ENCODE measurements around the gene APOA5.
"Not testable (repeated sequence)": the region's sequence is repeated elsewhere in the genome, so short reads cannot be mapped to it uniquely, and the experiment has no call there.

APOA5 gene, protein sequence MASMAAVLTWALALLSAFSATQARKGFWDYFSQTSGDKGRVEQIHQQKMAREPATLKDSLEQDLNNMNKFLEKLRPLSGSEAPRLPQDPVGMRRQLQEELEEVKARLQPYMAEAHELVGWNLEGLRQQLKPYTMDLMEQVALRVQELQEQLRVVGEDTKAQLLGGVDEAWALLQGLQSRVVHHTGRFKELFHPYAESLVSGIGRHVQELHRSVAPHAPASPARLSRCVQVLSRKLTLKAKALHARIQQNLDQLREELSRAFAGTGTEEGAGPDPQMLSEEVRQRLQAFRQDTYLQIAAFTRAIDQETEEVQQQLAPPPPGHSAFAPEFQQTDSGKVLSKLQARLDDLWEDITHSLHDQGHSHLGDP

DNA sequence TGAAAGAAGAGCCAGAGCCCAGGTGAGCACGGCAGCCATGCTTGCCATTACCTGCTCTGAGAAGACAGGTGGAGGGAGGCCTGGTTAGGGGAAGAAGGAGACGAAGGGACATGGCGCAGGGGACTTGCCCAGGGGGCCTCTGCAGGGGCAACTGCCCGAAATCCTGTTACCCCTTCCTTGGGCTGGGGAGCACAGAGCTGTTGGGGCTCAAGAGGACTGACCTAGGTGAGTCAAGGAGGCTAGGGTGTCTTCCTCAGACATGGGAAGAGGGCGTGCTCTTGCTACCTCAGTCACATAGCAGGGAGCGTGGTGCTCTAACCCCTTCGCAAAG, at the start of gene APOA5:
Gene APOA5 (minus strand): TSS at position 67 of the 331 bp plus-strand sequence. CDS start 19 bp downstream, at position 48.
- no peak for DNase-seq

DNA sequence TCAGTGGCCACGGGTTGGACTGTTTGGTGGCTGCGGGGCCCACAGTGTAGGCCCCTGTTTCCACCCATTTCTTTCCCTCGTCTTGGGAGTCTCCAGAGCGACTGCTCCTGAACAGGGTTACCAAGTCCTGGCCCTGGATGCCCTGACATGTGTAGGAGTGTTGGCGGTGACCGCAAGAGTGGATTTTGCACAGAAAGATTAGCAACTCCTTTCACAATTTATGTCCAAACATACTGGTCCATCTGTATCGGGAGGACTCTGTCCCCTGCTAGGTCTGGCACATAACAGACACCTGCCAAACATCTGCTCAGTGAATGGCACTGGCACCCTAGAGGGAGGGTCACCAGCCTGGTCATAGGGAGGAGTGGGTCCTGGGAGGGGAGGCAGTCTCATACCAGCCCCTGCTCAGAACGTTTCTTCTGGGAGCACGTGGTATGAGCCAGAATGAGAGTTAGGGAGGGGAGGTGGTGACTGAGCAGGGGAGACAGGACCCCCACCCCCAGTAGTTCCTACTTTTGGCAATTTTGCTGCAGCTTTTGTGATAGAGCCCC, 49.1 kb upstream of the APOA5 start:
- no peak for DNase-seq

DNA sequence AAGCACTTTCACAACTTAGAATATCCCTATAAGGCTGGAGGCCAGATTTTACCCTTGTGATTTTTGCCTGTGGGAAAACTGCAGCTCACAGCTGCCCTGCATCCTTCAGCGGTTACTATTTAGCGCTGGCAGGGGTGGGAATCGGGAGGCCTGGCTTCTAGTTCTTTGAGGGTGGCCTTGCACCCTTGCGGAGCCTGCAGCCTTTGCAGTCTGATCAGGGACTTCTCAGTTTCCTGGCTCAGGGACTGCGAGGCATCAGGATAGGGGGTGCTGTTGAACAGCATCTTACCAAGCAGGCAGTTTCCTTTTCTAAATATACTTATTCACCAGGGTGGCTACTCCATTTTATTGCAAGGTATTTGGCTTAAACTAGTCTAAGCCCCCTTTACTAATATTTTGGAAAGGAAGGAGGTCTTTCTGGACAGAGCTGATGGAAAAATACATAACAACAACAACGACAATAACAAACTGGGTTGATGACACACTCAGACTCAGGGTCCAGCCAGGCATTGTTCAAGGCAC, 48.6 kb upstream of the APOA5 start:
- DNase-seq, result no peak

DNA sequence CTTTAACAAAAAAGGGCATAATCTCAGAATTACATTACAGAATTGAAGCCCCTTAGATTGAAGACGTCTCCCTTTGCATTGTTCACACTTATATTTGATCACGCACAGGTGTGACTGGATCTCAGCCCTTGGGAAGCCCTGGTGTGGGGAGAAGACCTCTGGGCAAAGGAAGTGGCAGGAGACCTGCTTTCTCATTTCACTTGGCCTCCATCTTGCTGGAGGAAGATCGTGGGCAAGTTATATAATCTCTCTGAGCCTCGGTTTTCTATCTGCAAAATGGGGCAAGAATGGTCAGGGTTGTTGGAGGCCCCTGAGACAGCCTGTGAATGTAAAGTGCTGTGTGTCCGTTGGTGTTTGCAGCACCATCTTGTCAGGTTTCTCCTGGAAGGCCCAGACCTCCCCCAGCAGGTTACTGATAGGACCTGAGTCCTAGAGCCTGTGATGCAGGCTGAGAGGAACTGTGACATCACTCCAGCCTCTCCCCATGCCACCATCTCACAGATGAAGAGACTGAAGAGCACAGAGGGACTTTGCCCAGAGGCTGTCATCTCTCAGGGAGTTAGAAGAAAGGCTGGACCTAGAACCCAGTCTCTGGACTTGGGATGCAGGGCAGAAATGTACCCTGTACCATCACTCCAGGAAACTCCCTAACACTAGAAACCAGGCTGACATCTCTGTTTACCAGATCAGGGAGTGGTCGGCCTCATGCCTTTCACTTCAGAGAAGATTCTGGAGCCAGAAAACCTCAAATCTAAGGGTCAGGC, 46.8 kb upstream of the APOA5 start:
- DNase-seq, result no peak

DNA sequence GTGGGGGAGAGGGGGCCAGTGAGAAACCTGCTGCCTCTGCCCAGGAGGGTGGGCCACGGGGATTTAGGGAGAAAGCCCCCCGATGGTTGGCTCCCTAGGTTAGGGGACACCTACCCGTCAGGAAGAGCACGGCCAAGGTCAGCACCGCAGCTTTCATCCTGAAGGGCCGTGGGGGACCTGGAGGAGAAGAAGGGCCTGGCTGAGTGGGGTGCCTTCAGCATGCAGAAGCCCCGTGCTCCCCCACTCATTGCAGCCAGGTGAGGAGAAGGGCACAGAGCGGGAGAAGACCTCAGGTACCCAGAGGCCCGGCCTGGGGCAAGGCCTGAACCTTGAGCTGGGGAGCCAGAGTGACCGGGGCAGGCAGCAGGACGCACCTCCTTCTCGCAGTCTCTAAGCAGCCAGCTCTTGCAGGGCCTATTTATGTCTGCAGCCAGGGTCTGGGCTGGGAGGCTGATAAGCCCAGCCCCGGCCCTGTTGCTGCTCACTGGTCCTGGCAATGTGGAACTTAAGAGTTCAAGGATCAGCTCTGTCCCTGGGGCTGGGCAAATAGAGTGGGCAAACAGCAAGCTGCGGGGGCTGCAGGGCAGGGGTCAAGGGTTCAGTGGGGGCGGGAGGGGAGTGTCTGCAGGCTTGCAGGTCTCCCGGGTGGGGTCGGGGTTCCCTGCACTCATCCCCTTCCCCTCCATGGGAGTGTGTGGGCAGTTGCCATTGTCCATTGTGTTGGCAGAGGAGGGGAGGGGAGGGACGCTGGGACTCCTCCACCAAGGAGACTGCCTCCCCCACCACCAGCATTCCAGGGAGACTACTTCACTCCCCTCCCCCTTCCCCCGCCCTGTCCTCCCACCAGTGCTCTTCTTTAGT, 45.8 kb upstream of the APOA5 start, which contains the start of gene APOA1:
Gene APOA1 (minus strand): TSS at position 392 of the 861 bp plus-strand sequence. CDS start 235 bp downstream, at position 157.
- DNase-seq, result no peak

DNA sequence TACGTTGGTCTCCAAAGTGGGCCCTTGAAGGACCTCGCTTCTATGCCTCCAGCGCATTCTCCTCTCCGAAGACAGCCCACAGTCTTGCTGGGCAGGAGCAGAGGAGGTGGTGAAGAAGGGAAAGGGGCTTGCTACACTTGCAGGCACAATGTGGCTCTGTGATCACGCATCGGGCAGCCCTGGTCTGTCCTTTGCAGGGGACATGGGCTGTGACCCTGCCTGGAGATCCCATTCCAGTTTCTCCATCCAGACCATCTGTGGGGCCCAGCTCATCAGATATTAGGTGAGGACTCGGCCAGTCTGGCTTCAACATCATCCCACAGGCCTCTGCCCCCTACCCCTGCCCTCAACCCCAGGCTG, 44.9 kb upstream of the APOA5 start:
- DNase-seq, result no peak

DNA sequence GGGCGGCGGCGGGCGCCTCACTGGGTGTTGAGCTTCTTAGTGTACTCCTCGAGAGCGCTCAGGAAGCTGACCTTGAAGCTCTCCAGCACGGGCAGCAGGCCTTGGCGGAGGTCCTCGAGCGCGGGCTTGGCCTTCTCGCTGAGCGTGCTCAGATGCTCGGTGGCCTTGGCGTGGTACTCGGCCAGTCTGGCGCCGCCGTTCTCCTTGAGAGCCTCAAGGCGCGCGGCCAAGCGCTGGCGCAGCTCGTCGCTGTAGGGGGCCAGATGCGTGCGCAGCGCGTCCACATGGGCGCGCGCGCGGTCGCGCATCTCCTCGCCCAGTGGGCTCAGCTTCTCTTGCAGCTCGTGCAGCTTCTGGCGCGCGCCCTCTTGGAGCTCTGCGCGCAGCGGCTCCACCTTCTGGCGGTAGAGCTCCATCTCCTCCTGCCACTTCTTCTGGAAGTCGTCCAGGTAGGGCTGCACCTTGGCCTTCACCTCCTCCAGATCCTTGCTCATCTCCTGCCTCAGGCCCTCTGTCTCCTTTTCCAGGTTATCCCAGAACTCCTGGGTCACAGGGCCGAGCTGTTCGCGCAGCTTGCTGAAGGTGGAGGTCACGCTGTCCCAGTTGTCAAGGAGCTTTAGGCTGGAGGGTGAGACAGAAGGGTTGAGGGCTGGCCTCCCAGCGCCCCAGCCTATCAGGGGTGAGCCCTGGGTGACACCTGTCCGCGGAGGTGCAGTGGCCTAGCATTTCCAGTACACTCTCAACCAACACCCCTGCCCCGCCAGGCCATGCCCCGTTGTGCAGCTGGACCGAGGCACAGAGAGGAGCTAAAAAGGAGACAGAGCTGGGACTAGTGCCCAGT, 44.3 kb upstream of the APOA5 start:
- peak; percentile 85 for DNase-seq

DNA sequence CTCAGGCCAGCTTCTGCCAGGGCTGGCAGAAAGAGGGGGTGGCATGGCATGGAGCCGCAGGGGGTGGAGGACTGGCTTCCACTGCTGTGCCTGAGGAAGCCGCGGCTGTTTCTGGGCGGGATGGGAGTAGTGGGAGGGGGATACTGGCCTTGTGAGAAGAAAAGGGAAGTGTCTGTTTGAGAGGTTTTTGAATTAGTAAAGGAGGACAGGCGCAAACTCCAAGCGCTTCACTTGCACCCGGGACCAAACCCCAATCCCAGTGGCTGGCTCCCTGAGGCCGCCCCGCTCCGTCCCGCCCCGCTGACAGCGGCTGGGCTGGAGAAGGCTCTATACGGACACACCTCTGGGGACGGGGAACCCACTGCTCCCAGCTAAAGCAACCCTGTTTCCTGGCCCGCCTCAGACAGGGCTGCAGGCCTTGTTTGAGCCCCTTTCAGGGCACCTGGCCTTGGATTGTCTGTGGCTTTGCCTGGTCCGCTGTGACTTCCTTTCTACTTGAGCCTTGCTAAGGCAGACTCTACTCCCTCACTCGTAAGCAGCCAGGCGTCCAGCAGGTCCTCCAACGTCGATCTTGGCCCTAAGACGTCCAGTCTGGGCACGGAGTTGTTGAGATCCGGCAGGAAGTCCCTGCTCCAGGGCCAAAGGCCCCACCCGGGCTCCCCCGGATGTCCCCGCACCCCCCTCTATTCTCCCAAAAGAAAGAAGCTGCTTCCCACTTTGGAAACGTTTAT, 43.5 kb upstream of the APOA5 start:
- no peak for DNase-seq

DNA sequence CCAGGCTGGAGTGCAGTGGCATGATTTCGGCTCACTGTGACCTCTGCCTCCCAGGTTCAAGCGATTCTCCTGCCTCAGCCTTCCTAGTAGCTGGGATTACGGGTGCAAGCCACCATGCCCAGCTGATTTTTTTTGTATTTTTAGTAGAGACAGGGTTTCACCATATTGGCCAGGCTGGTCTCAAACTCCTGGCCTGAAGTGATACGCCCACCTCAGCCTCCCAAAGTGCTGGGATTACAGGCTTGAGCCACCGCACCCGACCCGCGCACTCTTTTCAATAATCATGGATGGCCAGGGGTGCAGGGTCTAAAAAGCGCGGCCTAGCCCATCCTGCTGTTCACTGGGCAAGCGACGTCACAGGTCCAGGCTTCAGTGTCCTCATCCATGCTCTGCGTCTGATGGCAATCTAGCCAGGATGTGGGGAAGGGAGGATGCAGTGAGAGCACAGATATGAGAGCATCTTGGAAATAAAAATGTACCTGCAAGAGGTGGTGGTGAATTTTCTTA, 42.9 kb upstream of the APOA5 start:
- DNase-seq, result not testable (repeated sequence)

DNA sequence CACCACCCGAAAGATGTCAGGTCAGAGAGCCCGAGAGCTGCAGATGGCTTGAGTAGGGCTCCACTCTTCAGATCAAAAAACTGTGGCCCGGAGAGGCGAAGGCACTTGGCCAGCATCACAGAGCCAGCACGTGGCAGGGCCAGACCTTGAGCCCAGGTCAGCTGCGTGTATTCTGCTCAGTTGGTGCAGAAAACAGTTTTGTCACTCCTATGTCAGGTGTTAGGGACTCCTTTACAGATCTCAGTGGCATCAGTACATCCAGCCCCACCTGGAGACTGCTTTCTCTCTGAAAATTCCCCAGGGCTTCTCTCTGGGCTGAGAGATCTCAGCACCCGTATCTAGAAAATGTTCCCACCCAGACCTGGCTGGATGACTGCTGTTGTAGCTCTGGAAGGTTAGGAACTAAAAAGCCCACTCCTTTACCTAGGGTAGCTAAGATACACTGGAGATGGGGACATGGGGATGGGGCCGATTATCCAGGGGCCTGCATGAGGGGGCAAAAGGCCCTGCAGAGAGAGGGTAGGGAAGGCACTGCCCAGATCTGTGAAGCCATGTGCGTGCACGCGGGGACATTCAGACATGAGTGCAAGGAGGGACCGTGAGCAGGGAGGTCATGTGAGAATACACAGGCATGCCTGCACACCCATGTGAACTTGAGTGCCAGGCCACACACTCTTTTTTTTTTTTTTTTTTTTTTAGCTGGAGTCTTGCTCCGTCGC, 42.3 kb upstream of the APOA5 start:
- no peak for DNase-seq

DNA sequence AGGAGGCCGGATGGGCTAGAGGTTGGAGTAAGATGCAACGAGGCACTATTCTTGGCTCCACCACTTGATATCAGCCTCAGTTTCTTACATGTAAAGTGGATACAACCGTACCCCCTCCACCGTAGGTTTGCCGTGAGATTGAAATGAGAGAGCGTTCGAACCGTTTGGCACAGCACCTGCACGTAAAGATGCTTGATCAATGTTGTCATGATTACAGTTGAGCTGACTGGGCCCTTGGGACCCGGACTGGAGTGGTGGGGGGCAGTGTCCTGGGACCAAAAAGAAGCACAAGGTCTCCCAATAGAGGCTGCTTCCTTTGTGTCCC, 41.8 kb upstream of the APOA5 start:
- no peak for DNase-seq

DNA sequence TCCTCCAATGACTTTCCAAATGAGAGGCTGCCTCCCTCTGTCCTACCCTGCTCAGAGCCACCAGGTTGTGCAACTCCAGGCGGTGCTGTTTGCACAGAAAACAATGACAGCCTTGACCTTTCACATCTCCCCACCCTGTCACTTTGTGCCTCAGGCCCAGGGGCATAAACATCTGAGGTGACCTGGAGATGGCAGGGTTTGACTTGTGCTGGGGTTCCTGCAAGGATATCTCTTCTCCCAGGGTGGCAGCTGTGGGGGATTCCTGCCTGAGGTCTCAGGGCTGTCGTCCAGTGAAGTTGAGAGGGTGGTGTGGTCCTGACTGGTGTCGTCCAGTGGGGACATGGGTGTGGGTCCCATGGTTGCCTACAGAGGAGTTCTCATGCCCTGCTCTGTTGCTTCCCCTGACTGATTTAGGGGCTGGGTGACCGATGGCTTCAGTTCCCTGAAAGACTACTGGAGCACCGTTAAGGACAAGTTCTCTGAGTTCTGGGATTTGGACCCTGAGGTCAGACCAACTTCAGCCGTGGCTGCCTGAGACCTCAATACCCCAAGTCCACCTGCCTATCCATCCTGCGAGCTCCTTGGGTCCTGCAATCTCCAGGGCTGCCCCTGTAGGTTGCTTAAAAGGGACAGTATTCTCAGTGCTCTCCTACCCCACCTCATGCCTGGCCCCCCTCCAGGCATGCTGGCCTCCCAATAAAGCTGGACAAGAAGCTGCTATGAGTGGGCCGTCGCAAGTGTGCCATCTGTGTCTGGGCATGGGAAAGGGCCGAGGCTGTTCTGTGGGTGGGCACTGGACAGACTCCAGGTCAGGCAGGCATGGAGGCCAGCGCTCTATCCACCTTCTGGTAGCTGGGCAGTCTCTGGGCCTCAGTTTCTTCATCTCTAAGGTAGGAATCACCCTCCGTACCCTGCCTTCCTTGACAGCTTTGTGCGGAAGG, 40.9 kb upstream of the APOA5 start:
- DNase-seq, result no peak

DNA sequence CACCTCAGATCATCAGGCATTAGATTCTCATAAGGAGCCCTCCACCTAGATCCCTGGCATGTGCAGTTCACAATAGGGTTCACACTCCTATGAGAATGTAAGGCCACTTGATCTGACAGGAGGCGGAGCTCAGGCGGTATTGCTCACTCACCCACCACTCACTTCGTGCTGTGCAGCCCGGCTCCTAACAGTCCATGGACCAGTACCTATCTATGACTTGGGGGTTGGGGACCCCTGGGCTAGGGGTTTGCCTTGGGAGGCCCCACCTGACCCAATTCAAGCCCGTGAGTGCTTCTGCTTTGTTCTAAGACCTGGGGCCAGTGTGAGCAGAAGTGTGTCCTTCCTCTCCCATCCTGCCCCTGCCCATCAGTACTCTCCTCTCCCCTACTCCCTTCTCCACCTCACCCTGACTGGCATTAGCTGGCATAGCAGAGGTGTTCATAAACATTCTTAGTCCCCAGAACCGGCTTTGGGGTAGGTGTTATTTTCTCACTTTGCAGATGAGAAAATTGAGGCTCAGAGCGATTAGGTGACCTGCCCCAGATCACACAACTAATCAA, 40.2 kb upstream of the APOA5 start:
- no peak for DNase-seq

DNA sequence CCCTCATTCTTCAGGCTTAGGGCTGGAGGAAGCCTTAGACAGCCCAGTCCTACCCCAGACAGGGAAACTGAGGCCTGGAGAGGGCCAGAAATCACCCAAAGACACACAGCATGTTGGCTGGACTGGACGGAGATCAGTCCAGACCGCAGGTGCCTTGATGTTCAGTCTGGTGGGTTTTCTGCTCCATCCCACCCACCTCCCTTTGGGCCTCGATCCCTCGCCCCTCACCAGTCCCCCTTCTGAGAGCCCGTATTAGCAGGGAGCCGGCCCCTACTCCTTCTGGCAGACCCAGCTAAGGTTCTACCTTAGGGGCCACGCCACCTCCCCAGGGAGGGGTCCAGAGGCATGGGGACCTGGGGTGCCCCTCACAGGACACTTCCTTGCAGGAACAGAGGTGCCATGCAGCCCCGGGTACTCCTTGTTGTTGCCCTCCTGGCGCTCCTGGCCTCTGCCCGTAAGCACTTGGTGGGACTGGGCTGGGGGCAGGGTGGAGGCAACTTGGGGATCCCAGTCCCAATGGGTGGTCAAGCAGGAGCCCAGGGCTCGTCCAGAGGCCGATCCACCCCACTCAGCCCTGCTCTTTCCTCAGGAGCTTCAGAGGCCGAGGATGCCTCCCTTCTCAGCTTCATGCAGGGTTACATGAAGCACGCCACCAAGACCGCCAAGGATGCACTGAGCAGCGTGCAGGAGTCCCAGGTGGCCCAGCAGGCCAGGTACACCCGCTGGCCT, 38.7 kb upstream of the APOA5 start:
- DNase-seq, result no peak

DNA sequence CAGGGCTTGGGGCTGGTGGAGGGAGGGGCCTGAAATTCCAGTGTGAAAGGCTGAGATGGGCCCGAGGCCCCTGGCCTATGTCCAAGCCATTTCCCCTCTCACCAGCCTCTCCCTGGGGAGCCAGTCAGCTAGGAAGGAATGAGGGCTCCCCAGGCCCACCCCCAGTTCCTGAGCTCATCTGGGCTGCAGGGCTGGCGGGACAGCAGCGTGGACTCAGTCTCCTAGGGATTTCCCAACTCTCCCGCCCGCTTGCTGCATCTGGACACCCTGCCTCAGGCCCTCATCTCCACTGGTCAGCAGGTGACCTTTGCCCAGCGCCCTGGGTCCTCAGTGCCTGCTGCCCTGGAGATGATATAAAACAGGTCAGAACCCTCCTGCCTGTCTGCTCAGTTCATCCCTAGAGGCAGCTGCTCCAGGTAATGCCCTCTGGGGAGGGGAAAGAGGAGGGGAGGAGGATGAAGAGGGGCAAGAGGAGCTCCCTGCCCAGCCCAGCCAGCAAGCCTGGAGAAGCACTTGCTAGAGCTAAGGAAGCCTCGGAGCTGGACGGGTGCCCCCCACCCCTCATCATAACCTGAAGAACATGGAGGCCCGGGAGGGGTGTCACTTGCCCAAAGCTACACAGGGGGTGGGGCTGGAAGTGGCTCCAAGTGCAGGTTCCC, 38.0 kb upstream of the APOA5 start, which contains the start of gene APOC3:
Gene APOC3 (plus strand): TSS at position 383 of the 659 bp plus-strand sequence. CDS start 676 bp downstream, outside the sequence.
- DNase-seq, result no peak

DNA sequence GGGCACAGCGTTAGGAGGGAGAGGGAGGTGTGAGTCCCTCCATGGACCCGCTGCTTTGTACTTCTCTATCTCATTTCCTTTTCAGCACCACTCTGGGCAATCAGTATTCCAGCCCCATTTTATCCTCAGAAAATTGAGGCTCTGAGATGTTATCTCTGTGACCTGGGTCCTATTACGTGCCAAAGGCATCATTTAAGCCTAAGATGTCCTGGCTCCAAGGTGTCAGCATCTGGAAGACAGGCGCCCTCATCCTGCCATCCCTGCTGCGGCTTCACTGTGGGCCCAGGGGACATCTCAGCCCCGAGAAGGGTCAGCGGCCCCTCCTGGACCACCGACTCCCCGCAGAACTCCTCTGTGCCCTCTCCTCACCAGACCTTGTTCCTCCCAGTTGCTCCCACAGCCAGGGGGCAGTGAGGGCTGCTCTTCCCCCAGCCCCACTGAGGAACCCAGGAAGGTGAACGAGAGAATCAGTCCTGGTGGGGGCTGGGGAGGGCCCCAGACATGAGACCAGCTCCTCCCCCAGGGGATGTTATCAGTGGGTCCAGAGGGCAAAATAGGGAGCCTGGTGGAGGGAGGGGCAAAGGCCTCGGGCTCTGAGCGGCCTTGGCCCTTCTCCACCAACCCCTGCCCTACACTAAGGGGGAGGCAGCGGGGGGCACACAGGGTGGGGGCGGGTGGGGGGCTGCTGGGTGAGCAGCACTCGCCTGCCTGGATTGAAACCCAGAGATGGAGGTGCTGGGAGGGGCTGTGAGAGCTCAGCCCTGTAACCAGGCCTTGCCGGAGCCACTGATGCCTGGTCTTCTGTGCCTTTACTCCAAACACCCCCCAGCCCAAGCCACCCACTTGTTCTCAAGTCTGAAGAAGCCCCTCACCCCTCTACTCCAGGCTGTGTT, 37.2 kb upstream of the APOA5 start:
- DNase-seq, result no peak
